GM12865 (cell line): ENCODE data around the gene FSTL4.

ENCODE experiments used
- DNase-seq: peaks from one replicate; pipeline ENCODE4 v3.0.0; 2010; ENCODE audit warnings: low read depth
- H3K4me3 ChIP-seq: 2 replicates; pipeline ENCODE4 v1.5.1; 2011; ENCODE audit warnings: mild to moderate bottlenecking, low read depth, low read length, control low read depth
- TF ChIP-seq, protein P1 (sequence below): IDR thresholded peaks from 2 replicates; pipeline ENCODE4 v1.5.1; 2011; ENCODE audit warnings: low read length, control low read depth, low read depth, inconsistent platforms; ENCODE audit not compliant: insufficient read depth; ENCODE audit errors: missing control alignments

The FSTL4 gene

DNA sequence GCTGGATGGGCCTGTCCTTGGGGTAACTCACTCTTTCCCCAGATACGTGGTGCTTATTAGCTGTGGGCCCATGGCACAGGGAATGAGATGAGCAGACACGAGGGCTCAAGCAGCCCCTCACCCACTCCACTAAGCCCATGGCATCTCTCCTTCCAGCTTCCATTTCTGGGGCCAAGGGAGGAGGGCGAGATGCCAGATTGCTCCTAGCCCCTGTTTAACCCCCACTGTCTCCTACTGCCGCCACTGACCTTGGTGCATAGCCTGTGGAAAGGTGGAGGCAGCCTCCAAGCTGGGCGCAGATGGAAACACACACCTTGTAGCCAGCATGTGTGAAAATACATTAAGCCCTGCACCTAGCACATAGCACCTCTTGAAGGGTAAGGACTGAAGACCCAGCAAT is 167.6 kb downstream of the FSTL4 start:
- no peak for DNase-seq
- TF ChIP-seq, protein P1, sequence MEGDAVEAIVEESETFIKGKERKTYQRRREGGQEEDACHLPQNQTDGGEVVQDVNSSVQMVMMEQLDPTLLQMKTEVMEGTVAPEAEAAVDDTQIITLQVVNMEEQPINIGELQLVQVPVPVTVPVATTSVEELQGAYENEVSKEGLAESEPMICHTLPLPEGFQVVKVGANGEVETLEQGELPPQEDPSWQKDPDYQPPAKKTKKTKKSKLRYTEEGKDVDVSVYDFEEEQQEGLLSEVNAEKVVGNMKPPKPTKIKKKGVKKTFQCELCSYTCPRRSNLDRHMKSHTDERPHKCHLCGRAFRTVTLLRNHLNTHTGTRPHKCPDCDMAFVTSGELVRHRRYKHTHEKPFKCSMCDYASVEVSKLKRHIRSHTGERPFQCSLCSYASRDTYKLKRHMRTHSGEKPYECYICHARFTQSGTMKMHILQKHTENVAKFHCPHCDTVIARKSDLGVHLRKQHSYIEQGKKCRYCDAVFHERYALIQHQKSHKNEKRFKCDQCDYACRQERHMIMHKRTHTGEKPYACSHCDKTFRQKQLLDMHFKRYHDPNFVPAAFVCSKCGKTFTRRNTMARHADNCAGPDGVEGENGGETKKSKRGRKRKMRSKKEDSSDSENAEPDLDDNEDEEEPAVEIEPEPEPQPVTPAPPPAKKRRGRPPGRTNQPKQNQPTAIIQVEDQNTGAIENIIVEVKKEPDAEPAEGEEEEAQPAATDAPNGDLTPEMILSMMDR, result no peak
- H3K4me3 ChIP-seq, result no peak overlapping the region

DNA sequence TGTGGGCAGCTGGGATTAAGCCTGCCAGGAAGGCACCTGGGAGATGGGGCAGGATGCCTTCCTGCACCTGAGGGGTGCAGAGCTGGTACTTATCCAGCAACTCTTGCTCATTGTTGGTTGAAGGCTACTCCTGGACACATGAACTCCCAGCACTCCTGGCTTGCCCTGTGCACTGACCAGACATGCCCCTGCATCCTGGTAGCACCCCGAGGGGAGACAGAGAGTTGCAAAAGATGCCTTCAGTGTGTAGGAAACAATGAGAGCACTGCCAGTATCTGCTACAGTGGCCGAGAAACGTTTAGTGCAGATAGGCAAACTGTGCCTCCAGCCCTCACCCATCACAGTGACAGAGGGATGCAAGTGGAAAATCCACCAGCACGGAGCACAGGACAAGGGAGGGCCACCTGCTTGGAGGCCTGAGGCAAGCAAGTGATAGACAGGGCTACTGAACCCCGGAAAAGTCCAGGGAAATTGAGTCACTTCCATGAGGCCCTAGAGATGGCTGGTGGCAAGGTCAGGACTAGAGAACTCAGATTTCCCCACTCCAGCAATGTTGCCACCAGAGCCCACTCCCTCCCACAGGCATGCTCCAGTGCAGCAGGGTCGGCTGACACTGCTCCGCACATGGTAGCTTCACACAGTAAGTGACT is 171.1 kb downstream of the FSTL4 start:
- no peak for DNase-seq
- TF ChIP-seq, protein P1, result no peak
- H3K4me3 ChIP-seq, result no peak overlapping the region

DNA sequence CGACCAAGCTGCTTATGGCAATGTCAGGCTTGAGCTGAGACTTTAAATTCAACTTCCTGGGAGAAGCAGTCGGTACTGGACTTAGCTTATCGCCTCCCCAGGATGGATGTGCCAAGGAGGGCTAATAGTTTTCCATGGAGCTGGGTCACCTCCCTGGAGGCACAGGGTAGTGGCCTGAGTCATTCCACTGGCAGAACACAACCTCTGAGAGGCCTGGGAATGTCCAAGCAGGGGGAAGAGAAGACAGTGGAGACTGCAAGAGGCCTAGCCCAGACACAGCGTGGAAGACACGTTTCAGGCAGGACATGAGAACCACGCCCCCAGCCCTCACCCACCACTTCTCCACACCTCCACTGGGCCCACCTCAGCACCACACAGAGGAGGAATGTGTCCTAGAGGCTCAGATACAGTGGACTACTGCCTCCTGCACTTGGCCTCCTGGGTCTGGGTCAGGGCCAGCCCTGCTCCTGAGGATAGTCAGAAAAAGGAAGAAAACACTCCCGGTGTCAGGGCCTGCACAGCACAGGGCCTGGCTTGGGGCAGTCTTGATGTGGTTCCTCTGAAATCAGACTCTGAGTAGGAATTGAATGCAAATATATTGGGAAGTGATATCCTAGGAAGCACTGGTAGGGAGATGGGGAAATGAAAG is 171.8 kb downstream of the FSTL4 start:
- DNase-seq, result no peak
- TF ChIP-seq, protein P1, result no peak
- H3K4me3 ChIP-seq, result no peak overlapping the region

DNA sequence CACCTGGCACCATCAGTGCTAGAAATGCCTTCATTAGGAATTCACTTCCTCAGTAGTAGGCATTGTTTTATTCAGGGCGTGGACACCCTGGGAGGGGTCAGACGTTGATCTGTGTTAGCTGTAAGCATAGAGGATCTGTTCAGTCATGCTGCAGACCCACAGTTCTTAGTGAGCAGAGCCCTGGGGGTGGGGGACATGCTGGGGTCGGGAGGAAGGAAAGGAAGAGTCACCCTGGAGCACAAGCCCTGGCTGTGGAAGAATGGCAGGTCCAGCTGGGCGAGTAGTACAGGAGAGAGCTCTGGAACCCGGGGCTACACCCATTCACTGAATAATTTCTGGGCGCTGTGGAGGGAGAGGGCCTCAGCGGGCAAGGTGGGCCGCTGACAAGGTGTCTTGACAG is 172.5 kb downstream of the FSTL4 start:
- TF ChIP-seq, protein P1, result no peak
- DNase-seq, result no peak
- no peak overlapping the region for H3K4me3 ChIP-seq

DNA sequence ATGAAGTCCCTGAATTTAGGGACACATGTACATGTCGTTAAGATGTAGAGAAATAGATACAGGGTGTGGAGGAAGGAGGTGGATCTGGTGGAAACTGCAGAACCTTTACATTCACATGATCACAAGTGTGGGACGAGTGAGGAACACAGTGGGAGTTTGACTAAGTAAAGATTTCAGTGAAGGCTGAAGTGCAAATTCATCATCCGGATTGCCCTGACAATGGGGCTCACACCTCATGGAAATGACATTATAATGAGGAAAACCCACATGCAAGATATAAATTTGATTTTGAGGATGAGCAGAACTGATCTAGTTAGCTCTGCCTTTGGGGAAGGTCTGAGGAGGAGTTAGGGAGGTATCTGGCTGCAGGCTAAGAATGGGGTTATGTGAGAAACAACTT is 173.9 kb downstream of the FSTL4 start:
- DNase-seq, result no peak
- H3K4me3 ChIP-seq, result no peak overlapping the region
- TF ChIP-seq, protein P1, result no peak

DNA sequence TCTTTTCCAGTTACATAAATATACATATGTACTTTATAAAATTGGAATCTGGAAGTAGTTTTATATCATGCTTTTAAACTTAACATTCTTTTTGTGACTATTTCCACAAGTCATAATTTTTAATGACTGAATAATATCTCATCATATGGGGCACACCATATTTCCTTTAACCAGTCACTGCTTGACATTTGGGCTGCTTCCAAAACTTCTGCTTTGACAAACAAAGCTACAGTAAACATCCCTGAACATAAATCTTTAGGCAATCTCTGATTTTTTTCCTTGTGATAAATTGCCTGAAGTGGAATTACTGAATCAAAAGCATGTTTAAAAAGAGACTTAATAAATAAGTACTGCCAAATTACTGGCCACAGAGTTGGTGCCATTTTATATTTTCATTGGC is 178.0 kb downstream of the FSTL4 start:
- DNase-seq, result no peak
- TF ChIP-seq, protein P1, result no peak
- H3K4me3 ChIP-seq, result no peak overlapping the region

DNA sequence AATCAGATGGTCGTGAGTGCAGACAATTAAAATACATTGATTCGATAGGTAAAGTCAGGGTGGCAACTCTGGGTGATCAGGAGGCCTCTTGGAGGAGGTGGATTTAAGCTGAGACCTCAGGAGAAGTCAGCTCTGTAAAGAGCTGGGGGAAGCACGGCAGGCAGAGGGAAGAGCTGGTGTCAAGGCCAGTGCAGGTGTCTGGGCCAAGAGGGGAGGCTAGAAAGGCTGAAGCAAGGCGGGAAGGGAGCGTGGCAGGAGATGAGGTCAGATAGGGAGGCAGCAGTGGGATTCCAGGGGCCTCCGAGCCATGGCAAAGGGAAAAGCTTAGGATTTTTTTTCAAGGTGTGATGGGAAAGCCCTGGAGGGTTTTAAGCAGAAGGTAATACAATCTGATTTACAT is 178.7 kb downstream of the FSTL4 start:
- TF ChIP-seq, protein P1, result no peak
- H3K4me3 ChIP-seq, result no peak overlapping the region
- DNase-seq, result no peak
